Activated CD4-positive, CD25-positive, alpha-beta regulatory T cell treated with anti-CD3 and anti-CD28 coated beads, Interleukin-2, amount 50 U/mL, for 72 hours (primary cell): ENCODE results near the gene NRF1.
A peak's percentile ranks its signal among the peaks of the same experiment; 100 is the strongest.
"Not testable (repeated sequence)": the region's sequence is repeated elsewhere in the genome, so short reads cannot be mapped to it uniquely, and the experiment has no call there.

Experiments
- DNase-seq: peaks from one replicate; pipeline ENCODE4 v3.0.0; 2021

The NRF1 gene

DNA sequence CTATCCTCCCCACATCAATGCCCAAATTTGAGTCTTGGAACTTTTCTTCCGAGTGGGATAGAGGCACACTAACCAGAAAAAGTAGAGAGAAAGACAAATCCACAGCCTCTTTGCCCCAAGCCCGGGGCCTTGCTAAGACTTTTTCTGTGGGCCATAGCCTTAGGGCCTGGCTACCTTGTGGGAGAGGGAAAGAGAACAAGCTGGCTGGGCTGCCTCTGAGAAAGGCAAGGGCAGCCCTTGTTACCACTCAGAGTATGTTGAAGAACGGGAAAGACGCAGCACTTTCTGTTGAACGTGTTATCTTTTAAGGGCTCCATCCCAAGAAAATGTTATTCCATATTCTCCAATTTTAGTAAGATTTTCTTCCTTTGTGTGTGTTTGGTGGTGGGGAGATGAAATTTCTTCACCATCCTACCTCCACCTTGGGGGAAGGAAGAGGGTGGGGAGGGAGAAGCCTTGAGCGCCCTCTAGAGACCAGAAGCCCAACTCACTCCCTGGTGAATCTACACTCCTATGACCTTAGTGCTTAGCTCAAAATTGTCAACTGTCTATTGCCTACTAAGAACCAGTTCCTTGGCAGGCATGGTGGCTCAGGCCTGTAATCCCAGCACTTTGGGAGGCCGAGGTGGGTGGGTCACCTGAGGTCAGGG, 3.9 kb upstream of the NRF1 start:
- DNase-seq: peak; percentile 37

DNA sequence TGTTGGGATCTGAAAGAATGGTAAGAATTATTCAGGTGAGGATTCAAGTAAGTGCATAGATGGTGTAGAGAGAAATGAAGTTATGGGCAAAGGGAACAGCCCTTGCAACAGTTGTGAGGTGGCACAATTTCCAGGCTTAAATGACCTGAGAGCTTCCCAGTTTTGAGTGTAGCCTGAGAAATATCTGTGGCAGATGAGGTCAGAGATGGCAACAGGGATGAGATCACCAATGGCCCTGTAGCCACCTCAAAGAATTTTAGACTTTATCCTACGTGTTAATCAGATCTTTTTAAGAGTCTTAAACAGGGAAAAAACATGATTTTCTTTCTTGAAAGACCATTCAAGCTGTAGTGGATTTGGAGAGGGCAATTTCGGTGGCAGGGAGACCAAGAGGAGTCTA, 1.9 kb upstream of the NRF1 start:
- DNase-seq: no peak

DNA sequence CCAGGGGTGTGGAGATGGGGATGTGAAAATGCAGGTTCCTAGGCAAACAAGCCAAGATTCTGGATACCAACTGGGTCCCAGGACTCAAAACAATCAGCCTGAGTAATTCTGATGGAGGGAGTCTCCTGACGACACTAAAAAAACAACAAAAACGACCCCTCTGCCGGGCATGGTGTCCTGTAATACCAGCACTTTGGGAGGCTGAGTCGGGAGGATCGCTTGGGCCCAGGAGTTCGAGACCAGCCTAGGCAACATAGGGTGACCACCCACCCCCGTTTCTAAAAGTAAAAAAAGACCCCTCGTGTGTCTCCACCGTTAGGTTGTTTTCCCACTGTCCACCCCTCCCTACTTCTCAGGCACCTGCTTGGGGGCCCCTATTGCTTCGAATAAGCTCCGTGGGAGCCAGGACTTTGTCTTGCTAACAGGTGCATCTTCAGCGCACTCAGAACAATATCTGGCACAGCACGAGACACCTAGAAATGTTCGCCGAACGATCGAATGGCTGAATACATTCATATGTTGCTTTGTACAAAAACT, 743 bp upstream of the NRF1 start:
- DNase-seq: no peak

DNA sequence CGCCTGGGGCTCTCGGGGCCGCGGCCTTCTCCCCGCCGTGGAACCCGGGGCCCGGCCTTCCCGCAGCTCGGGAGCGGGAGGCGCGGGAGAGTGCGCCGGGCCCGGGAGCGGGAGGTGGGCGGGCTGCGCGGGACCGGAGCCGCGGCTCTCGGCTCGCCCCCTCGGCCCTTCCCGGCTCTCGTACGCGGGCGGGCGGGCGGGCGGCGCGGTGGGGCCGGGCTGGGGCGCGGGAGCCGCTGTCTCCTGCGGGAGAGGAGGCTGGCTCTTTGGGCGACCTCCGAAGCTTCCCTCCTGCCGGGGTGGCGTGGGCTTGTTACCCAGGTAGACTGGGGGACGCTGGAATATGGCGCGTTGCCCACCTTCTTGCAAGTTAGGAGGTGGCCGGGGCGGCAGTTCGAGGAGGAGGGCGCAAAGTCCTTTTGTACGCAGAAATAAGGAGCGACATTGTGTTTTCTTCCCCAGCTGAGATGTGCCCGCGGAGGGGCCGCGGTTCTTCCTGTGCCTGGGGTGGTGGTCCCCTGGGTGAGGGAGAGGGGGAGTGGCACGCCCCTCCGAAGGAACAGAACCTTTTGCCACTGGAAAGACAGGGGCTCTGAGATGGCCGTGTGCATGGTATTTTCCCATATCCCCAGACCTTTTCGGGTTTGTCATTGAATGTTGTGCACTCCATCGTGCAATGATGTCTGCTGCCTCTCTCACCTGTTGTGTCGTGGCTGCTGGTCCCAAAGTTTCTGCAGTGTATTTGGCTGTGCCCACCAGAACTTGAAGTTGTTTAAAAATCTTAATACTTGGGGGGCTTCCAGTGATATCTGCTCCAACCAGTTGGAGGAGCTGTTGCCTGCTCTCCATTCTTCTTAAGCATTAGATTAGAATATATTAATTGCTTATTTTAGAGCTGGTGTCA, 844 bp downstream of the NRF1 start:
- DNase-seq: peak; percentile 47

DNA sequence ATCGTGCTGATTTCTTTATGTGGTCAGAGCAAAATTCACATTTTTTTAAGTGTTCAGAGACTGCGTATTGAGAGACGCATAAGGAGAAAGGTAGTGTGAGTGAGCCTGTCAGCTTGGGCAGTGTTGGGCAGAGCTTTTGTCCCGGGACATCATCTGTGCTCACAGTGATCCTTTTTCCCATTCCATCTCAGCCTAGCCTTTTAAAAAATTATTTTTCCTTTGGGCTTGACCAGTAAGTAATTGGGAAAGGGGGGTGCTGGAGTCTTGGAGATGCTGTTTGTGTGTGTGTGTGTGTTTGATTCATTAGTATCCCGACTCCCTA, 1.5 kb downstream of the NRF1 start:
- DNase-seq: no peak

DNA sequence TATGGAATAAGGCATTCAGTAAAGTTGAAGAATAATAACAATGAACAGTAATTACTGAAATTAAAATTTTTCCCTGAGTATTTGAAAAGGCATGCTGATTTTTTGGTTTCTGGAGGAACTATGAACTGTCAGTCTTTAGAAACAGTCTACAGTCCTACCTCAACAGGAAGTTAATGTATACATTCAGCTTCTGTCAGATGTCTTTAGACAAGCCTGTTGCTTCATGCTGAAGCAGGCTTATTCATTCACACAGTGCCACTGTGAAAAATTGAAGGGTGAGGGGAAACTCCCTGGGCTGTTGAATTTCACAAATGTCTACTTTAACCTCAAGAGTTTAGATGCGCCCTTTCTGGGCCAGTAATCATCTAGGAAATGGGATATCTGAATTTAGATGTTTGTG, 3.5 kb downstream of the NRF1 start:
- DNase-seq: no peak

DNA sequence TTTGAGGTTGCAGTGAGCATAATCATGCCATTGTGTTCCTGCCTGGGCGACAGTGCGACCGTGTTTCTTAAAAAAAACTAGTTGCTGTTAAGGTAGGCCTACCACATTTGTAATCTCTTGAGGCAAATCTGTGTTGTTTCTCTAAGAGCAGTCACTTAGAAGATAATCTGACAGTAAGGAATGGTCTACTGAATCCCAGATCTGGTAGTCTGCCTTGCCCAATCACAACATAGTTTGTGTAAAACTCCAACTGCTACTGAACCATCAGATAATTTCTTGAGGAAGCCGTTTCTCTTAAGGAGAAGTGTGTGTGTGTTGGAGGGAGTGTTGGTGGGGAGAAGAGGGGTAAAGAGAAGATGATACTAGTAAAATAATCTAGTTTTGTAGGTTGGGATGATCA, 5.0 kb downstream of the NRF1 start:
- no peak for DNase-seq

DNA sequence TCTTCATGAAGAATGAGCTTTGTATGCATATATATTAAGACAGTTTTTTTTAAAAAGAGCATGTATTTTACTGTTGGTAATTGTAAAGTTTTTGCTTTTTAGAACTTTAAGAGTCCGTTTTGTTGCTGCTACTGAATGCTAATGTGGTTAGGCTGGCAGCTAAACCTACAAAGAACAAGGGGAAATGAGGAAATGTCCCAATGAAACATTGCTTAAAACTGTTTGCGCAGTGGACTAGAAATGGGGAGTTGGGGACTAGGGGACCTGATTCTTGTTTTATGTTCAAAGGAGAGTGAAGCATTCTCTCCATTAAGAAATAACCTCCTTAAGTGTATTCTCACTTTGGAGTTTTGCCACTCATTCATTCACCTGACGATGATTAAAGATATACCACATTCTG, 5.7 kb downstream of the NRF1 start:
- DNase-seq: no peak

DNA sequence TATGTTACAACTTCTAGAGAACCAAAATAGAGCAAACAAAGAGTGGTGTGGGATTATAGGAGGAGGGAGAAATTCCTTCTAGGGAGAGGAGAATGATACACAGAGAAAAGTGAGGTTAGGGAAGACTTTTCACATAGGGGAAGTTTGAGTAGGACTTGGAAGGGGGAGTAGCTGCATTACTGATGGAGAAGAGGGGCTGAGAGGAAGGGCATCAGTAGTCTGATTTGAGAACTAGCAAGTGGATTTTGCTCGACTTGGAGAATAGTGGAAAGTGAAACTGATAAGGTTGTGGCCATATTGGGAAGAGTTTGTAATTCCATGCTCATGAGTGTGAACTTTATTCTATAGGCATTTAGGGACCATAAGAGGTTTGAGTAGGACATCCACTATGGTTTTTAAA, 6.1 kb downstream of the NRF1 start:
- no peak for DNase-seq

DNA sequence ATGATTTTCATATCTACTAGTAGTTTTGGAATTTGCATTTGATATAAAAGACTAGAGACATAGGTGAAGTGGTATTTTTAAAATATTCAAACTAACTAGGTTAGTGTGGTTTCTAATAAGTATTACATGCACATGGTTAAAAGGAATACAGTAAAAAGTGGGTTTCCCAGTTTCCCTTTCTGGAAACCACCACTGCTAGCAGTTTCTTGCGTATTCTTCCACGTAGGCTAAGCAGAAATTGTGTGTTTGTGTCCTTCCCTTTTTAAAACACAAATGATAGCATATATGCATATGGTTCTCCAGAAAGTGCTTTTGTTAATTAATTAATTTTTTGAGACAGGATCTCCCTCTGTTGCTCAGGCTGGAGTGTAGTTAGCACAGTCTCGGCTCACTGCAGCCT, 15.4 kb downstream of the NRF1 start:
- DNase-seq: no peak

DNA sequence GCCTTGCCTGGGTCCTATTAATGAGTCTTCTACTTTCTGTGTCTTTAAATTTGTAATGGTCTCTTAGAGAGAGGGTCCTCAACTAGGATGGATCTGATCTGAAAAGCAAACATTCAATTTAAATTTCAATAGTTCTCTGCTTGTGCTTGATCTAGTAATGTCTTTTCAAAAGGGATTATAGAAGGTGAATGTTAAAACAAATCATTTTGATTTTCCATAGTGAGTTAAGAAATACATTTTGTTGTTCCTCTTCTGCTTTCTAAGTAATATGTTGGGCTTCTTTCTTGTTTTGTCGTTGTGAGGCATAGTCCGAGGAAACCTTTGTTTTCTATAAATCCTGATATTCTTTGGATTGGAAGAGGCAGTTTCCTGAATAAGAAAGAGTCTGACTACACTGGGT, 18.8 kb downstream of the NRF1 start:
- no peak for DNase-seq

DNA sequence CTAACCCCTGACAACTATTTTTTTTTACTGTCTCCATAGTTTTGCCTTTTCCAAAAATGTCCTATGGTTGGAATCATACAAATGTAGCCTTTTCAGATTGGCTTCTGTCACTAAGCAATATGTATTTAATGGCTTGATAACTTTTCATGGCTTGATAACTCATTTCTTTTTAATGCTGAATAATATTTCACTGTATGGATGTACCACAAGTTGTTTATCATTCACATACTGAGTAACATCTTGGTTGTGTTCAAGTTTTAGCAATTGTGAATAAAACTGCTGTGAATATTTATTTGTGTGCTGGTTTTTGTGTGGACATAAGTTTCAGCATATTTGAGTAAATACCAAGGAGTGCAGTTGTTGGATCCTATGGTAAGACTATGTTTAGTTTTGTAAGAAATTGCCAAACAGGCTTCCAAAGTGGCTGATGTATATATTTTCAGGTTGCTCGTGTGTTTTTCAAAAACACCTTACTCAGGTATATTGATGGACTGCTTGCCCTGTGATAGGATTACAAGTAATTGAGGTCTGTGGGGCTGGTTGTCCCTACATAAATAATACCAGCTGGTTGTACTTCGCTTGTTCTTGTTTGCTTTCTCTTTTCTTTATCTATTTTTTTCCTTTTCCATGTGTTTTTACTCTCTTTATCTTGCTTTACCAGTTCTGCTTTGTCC, 23.0 kb downstream of the NRF1 start:
- no peak for DNase-seq

DNA sequence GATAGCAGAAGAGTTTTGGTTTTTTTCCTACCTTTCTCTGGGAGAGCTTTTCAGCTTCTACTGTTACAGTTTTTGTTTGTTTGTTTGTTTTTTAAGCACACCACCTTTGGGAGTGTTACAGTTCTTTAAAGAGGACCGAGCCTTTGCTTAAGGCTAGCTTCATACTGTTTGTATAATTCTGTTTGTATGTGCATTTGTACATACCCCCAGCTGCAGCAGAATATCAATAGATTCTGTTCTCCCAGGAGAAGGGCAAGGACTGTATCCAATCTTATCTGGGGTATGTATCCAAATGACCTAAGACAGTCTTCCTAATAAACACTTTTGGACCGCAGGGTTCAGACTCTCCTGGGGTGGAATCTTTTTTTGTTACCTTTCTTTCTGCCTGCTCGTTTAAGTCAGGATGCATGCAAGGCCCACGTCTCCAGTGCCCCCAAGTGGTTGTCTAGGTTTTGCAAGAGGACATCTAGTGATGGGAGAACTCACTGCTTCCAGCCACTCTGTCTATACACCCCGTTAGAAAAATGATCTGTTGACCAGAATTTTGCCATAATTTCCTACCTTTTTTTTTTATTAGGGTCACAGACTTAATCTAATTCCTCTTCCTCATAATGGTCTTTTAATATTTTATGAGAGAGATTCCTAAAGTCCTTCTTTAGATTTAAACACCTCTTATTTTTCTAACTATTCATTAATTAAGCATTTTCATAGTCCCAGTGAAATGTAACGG, 23.9 kb downstream of the NRF1 start:
- peak; percentile 50 for DNase-seq

DNA sequence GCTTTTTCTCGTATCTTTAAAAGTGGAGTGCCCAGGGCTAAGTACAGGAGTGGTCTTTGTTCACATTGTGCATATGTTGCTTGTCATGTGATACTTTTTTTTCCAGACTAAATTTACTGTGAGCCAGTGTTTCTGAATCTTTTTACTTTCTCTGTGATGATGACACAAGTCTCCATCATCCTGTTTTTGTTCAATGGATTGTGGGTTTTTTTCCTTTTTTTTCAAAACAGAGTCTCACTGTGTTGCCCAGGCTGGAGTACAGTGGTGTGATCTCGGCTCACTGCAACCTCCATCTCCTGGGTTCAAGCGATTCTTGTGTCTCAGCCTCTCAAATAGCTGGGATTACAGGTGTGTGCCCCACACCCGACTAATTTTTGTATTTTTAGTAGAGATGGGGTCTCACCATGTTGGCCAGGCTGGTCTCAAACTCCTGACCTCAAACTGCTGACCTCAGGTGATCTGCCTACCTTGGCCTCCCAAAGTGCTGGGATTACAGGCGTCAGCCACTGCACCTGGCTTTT, 24.6 kb downstream of the NRF1 start:
- DNase-seq: not testable (repeated sequence)

DNA sequence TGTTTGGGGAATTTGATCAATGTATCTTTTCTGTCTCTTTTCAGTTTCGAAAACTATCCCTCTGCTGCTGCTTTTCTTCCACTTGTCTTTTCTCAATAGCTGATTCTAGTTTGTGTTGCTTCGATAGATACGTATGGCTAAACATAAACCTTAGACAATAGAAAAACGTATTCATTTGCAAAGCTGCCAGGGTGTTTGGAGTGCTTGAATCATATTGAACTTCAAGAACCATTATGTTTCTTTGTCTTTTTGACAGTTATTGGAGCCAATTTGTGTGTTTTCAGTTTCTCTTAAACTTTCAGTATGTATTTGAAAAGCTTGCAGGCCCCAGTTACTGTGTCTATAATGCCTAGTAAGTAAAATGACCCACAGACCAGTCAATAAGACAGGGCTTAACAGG, 25.1 kb downstream of the NRF1 start:
- no peak for DNase-seq

DNA sequence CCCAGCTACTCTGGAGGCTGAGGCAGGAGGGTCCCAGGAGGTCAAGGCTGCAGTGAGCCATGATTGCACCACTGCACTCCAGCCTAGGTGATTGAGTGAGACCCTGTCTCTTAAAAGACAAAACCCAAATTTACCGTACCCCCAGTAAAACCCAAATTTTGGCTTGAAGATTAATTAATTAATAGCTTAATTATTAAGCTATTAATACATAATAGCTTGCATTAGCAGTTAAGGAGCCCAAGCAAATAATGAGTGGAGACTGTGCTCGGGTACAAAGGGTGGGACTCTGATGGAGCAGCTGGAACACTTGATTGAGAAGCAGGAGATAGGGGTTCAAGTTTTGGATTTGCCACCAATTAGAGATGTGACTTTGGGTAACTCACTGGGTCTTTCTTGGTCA, 28.9 kb downstream of the NRF1 start:
- DNase-seq: no peak

DNA sequence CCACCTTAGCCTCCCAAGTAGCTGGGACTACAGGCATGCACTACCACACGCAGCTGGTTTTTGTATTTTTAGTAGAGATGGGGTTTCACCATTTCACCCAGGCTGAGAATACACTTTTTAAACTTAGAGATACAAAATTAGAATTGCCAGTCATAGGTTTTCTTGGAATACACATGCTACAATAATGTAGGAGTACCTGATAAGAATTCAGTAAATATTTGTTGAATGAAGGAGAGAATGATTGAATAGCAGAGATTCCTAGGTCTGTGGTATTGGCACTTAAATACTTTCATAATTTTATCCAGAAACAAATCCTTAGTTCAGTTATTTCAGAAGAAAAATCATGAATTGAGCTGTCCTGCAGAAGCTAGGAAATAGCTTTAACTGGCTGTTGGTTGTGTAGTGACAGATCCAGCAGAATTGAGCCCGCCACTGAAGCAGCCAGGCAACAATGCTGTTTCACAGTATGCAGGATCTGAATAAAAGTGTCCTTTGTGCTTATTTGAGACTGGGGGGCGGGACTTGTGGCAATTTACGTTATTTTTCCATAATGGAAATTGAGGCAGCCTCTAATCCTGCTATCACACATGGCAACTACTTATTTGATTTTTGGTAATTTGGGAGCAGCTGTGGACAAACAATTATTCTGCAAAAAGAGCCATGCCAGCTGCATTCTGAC, 31.5 kb downstream of the NRF1 start:
- no peak for DNase-seq

DNA sequence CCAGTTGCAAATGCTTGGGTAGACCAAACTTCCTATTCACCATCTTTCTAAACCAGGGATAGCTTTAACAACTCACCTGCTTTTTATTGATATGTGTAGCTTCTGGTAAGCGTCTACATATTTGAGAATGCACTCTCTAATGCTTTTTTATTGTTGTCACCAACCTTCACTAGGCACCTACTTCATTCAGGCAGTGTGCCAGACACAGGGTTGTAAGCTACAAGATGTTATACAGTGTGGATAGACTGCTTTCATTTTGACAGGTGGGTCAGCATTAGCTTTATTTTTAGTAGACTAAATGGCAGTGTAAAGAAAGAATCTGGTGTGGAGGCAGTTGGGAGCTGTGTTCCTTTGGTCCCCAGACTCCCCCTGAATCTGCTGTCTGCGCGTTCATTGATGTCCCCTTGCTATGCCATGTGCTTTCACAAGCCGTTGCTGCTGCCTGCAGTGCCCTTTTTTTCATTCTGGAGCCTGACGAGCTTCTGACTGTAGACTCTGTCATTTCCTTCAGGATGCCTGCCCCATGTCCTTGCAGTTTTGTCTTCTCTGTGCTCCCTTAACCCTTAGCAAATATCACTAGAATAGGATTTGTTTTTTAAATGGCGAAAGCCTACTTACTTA, 32.1 kb downstream of the NRF1 start:
- no peak for DNase-seq

DNA sequence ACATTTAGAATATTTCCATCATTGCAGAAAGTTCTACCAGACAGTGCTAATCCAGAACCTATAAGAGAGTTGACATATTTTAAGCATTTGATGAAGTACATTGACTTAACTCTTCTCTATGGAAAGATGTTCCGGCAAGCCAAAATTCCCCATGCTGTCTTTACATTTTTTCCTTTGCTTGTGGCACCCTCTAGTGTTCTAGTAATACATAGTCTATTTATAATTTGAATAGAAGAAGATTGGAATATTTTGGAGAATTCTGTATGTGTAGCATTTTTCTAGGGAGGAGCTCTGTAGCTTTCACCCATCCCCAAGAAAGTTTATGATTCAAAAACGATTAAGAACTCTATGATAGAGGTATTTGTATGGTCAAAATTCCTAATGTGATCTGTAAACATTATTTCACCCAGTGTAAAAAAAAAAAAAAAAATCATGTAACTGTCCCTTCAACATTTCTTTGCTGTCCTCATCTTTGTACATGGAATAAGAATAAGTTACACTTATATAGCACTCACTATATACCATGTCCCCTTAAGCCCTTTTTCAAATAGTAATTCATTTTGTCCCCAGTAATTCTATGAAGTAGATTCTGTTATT, 33.2 kb downstream of the NRF1 start:
- DNase-seq: no peak

DNA sequence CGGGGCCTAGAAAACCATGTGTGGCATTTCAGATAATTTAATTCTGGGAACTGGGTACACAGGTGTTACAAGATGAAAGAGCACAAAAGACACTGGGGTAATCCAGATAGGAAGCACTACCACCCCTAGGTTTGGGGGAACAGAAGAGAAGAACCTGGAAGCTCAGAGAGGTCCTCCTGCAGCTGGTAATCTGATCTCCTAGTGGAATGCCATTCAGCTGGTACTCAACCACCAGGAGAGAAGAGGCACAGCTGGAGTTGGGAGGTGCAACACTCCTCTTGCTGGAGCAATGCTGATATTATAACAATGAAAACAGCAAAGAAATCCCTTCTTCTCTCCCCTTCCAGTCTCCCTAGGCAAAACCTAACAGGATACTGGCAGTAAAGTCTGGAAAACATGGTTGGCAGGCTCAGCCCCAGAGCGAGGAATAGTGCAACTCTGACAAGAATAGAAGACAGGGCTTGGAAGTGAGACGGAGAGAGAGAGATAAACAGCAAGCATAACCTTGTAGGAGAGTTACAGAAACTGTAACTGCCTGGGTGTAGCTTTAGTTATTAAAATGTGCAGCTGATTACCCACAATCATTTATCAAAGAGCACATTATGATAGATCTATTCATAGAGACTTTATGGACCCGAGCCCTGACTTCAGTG, 35.0 kb downstream of the NRF1 start:
- no peak for DNase-seq

DNA sequence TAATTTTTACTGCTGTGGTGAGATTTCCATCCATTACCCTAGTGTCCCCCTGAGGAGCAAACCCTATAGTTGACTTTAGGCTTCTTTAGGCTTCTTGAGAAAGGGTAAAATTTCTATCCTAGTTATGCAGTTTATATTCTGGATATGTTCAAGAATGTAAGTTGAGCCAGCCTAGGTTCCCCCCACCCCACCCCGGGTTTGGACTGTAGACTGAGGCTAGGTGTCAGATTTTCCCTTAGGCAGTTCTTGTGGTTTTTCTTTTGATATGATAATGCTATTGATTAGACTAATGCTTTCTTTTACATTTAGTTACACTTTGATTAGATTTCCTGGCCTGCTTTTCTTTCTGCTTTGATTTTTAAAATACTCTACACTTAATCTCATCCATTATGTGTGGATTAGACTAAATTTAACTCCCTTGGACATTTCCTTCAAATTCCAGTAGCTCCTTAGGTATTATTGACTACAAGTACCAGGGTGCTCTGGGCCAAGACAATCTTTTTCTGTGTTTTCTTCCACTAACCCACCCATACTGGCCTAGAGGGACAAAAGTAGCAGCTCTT, 37.7 kb downstream of the NRF1 start:
- DNase-seq: no peak
